GM12872 (cell line): ENCODE data around the gene NAPA.

Experiments
- CTCF ChIP-seq: IDR thresholded peaks from 3 replicates; pipeline ENCODE4 v1.5.1; 2011; ENCODE audit warnings: low read depth, mild to moderate bottlenecking, low read length, moderate library complexity; ENCODE audit not compliant: insufficient read depth

NAPA gene

DNA sequence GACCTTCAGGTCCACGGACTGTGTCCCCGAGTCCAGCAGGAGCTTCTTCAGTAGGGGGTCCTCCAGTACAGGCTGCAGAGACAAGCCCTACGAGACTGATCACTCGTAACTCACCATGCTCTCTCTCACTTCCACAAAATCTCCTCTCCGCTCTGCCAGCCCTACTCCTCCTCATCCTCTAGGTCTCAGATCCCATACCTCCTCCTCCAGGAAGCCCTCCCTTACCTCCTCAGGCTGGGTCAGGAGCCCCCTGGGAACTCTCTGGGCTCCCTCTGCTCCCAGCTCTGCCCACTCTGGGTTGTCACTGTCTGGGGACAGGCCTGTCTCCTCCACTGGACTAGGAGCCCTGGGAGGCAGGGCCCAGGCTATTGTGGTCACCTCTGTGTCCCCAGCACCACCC lies 23.9 kb upstream of the NAPA start:
- TF ChIP-seq CTCF, result no peak

DNA sequence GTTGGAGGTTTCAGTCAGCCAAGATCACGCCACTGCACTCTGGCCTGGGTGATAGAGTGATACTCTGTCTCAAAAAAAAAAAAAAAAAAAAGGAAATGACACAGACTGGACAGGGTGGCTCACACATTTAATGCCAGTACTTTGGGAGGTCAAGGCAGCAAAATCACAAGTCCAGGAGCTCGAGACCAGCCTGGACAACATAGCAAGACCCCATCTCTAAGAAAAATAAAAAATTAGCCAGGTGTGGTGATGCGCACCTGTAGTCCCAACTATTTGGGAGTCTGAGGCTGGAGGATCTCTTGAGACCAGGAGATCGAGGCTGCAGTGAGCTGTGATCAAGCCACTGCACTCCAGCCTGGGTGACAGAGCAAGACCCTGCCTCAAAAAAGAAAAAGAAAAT lies 22.6 kb upstream of the NAPA start:
- TF ChIP-seq CTCF, result no peak

- no peak for TF ChIP-seq CTCF
These were observed 19.8 kb upstream of the NAPA start for GRCh38 chr19:47534628-47535027.

DNA sequence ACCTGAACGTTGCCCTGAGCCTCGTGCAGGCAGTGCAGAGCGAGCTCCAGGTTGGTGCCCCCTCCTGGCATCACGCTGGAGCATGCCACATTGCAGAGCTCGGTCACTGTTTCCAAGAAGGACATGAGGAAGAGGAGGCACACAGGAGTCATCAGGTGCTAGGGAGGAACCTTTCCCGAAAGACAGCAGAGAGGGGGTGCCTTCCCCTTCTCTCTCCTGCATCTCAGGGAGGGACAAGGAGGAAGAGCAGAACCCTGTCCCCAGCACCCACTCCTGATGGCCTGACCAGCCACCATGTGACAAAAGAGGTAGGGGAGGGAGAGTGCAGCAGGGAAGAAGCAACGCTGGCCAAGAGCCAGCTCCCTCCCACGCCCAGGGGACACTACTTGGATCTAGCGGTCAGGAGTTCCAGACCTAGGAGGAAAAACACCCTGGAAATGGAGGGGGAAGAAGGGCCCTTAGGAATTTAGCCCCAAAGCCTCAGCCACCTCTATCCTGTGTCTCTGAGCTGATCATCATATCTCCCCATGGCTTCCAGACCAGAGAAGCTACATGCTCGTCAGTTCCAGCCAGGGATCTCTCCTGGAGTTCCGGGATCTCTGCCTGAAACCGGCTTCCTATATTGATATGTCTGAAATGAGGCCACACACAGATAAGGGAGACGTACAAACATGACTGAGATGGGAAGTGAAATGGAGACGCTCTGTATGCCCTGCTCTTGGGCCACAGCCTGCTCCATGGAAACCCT lies 17.0 kb upstream of the NAPA start:
- no peak for TF ChIP-seq CTCF

DNA sequence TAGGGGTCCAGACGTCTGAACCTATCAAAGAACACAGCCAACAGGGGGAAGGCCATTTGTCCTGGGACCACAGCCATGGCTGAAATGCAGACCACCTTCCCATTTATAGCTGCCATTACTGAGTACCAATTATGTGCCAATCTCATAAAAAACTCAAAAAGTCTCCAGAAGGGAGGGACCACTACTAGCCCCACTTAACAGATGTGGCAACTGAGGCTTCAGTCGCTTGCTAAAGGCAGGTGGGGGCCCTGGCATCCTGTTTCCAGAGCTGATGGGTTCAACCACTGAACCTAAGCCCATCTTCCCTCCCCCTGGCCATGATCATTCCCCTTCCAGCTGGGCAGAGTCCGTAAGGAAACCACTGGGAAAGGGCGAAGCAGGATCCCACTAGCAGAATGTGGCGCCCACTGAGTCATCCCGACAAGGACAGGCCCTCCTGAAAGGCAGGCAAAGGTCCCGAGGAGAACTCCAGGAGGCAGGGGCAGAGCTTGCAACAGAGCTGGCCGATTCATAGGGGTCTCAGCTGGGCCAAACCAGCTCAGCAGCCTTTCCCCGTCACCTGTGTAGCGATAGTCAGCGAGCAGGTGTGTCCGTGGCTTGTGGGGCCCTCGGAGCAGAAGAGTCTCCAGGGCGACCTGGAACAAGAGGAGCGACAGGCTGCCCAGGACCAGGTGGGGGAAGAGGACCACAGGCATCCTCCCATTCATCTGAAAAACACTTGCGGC lies 14.3 kb upstream of the NAPA start:
- no peak for TF ChIP-seq CTCF

- TF ChIP-seq CTCF, result no peak
These were observed 11.9 kb upstream of the NAPA start for GRCh38 chr19:47526798-47527197.

GRCh38 chr19:47523473-47523872 lies 8.6 kb upstream of the NAPA start:
- TF ChIP-seq CTCF, result no peak
